ENCODE measurements around the gene SH2D2A.

SH2D2A gene

DNA sequence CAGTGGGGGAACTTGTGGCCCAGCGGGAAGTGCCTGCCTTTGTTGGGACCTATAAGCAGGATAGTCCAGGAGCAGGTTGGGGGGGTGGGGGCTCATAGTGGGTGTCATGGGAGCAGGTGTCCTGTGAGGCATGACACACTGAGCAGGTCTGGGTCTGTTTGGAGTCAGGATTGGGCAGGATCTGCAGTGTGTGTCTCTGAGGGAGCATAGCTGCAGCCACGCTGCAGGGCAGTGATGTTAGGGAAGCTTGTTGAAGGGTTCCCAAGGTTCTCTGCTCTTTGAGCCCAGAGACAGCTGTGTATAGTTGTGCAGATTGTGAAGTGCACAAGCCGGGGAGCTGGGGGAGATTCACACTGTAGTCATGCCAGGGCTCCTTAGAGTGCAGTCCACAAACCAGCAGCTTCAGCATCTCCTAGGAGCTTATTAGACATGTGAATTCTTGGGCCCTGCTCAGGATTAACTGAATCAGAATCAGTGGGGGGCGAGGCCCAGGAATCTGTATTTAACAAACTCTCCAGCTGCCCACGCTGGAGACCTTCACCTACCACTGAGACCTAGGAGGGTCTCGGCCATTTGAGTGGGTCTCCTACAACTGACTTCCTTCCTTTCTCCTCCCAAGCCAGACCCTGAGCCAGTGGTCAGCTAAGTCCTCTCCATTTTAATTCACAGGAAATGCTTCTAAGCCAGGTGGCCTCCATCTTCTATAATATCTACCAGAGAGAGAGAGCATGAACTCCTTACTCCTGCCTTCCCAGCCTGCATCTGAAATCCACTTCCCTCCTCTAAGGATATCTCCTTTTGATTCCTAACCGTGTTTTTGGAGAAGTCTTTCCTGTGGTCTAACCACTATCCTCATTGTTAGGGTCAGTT lies 31.2 kb upstream of the SH2D2A start:
- DNase-seq = no peak

DNA sequence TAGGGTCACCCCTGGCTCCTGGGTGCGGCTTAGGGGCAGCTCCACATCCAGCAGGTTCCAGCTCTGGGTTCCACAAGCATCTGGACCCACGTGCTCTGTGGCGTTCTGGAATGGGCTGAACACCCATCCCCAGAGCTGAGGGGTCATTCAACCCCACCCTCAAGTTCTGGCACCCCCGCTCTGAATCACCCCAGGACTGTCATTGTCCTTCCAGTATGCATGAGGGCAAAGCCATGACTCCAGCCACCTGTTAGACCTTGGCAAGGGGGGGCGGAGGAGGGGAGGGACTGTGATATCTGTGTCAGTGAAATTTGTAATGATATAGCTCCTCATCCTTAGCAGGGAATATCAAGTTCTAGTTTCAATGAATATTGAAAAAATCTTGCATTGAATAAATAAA lies 30.0 kb upstream of the SH2D2A start:
- no peak for DNase-seq

DNA sequence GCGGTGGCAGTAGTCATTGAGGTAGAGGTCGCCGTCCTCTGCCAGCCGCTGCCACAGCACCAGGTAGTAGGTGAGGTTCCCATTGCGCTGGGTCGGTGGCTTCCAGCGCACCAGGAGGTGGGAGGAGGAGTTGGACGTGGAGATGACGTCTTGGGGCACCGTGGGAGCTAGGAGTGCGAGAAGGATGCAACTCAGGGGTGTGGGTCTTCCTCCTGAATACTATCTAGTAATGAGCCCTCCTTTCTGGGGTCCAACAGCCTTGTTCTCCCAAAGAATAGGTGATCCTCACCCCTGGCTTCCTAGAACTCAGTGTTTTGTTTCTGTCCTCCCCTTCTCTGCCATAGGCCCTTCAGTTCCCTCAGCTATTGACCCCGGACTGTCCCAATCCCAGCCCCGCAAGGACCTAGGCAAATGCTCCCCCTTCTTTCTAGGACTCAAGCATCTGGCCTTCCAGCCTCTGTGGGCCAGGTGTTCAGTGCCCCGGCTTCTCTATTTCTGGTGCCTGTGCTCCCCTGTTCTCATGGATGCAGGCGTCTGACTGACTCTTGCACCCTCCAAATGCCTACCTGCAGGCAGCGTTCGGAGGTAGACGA lies 29.4 kb upstream of the SH2D2A start:
- no peak for DNase-seq

DNA sequence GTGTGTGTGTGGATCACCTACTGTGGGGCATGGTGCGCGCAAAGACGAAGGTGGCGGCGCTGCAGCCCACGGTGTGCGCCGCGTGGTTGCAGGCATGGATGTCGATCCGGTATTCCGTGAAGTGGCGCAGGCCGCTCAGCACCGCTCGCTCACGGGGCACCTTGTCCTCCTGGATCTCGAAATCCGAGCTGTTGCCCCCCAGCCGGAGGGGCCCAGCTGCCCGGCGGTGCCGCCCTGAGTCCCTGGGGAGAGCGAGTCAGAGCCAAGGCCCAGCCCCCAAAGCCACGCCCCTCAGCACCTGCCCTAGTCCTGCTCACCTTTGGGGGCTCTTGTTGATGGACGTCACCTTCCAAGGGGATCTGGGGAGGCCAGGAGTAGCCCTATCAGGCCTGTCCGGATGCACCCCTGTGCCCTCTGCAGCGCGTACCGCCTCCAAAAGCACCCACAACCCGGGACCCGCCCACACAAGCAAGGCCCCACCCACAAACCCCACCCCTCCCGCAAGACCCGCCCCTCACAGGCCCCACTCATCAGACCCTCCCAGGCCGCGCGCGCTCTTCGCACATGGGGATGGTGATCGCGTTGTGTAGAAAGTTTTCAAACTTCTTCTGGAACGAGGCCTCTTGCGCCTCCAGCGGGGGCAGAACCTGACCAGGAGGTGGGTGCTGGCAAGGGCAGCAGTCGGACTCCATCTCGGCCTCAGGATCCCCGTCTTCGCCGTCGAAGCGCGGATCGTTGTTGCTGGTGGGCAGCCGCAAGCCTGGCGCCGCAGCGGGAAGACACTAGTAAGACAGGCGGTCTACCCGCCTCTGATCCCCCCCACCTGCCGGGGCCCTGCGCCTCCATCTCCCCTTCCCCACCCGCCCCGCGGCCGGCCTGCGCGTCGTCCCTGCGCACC lies 28.7 kb upstream of the SH2D2A start:
- DNase-seq = no peak

DNA sequence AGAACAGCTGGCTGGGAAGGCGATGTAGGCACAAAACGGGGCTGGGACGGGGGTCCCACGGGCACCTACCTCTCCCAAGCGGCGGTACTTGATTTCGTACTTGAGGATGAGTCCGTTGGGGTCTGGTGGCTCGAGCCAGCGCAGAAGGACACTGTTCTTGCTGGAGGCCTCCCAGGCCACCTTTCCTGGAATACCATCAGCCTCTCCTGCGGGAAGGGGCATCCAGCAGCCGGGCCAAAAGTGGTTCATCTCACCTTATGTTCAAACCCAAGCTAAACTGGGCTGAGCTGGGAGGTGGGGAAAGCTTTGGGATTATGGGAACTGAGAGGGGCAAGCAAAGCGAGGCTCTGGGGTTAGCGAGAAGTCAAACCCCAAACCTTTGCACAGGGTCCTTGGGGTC lies 28.0 kb upstream of the SH2D2A start:
- no peak for DNase-seq

DNA sequence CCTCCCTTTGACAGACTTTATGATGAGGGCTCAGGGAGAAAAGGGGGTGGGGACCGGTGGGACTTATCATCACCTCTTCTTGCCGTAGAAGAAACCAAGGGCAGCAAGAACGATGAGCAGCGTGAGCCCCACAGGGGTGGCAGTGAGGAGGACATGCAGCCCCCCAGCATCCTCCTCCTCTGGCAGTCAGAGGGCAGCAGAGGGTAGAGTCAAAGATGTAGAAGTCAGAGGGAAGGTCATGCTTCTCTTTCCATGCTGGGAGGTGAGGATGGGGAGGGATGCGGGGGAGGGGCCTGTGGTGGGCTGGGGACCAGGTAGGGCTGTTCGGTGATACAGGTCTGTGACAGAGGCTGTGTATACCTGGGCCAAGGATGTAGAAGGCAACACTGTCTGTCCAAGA lies 27.5 kb upstream of the SH2D2A start:
- no peak for DNase-seq

DNA sequence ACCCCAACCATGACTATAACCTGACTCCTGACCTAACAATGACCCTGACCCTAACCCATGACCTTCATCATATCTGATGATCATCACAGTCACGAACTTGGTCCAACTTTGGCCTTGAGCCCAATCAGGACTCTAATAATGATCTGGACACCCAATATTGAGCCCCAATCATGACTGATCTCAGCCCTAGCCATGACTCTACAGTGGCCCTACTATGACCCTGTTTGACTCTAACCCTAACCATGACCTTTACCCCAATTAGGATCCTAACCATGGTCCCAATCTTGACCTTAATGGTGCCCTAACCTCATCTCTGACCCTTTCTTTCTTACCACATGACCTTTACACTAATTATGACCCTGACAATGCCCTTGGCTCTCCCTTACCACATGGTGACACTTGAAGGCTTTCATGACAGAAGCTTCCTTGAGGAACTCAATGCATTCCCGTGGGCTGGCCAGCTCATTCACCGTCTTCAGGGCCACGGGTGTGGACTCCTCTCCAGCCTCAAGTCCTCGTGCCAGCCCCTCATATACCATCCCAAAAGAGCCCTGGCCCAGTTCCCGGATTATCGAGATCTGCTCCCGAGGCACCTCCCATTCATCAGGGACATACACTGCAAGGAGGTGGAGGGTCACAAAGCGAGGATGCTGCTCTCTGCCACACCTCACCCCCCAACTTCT lies 26.1 kb upstream of the SH2D2A start:
- no peak for DNase-seq

DNA sequence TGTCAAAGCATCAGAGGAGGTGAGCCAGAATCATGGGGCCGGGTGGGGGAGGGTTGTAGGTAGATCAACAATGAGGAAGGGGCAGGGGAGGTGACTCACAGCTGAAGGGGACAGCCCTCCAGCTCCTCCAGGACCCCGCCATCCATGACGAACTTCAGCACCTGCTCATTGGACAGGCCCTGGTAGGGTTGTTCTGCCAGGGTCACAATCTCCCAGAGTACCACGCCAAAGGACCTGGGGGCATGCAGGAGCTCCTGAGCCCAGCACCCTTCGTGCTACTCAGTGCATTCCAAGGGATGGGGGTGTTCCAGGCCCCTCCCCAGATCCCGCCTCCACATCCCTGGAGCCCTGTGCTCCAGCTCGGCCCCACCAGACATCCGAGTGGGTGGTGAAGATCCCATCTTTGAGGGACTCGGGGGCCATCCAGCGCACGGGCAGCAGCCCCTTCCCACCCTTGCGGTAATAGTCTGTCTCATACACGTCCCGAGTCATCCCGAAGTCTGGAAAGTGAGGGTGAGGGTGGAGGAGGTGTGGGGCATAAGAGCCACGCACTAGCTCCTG lies 24.7 kb upstream of the SH2D2A start:
- DNase-seq = no peak

DNA sequence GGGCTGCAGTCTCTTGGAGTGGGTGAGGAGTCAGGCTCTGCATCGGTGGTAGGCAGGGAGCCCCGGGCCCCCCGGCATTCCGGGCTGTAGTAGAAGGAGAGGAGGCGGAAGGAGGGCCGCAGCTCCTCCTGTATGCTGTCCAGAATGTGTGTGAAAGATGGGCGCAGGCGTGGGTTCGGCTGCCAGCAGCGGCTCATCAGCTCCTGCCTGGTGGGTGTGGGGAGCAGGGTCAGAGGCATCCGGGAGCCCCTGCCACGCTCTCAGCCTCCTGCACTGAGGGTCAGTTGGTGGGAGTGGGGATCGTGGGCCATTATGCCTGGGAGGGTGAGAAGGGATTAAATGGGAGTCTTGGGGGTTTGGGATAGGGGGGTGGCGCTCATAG lies 24.2 kb upstream of the SH2D2A start:
- DNase-seq = no peak

DNA sequence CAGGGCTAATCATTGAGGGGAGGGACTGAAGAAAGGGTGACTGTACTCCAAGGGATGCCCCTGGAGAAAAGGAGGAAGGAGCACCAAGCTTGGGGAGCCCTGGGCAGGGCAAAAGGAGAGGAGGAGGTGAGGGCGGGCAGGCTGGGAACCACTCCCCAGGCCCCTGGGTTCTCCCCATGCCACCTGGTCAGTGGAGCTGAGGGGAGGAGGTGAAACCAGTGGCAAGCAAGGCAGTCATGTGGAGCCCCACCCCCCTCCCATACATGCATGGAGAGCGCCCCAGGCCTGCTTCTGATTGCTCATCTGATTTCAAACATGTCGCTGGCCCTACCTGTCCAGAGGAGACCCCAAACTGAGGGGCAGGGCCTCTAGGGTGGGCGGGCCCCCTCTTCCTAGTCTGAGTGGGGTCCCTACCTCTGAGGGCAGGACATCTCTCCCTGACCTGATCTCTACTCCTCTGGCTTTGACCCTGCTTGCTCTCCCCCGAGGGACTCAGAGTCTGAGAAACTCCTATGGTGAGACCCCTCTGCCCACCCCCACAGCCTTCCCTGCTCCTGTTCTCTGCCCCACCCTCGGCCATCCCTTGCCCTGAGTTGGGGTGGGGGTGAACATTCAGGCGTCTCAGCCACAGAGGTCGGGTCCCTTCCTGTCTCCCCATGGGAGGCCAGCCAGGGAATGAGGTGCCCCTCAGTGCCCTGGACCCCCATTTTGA lies 23.7 kb upstream of the SH2D2A start:
- DNase-seq = no peak

DNA sequence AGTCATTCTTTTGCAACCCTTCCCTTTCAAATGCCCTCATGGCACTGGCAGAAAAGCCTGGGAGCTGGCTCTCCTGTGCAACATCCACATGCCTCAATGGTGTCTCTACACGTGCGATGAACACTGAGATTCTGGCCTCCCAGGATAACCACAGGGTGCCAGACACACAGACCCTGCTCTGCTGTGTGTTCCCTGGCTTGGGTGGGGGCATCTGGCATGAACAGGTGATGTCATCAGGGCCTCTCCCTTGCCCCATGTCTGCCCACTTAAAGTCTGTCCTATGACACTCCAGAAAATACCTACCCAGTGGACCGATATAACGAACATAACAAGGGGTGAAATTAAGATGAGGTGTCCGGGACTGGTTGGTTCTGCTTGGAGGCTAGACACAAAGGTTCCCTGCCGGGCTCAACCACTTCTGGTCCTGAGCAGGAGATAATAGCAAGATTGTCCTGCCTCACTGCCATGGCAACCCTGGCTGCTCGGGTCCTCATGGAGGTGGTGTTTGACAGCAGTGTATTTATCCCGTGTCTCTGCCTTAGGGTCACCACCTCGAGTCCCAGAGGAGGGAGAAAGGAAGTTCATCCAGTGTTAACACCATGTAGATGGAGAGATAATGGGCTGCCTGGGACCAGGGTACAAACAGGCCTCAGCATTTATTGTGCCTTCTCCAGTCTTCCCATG lies 22.9 kb upstream of the SH2D2A start:
- no peak for DNase-seq

DNA sequence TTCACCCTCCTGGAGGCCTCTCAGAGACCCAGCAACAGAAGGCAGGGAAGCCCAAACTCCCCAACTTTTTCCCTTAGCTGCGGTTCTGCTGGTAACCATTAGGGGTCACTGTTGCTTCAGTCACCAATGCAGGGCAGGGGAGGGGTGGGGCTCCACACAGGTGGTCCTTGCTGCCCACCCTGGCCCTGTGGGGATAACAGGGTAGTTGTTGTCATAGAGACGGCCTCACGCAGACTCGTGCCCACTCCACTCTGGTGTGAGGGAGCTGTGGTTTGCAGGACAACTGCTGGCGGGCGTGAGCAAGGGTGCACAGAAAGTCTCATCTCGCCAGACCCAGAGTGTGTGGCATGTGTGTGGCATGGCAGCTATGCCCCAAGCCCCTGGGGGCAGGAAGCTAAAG lies 22.3 kb upstream of the SH2D2A start:
- DNase-seq = peak in 1 of 2 donors; percentile 65

DNA sequence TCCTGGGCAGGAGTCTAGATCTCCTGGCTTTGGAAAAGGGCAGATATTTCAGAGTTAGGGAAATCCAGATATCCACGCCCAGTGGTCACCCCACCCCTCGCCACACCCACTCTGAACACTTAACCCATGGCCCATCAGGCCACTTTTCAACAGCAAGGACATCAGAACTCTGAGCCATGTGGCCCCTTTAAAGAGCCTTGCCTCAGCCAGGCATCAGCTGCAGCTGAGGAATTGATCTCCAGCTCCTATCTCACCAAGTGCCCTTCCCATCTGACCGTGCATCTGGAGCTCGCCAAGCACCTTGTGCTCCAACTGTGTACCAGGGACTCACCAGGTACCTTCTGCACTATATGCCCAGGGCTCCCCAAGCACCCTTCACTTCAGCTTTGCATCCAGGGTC lies 20.2 kb upstream of the SH2D2A start:
- no peak for DNase-seq

DNA sequence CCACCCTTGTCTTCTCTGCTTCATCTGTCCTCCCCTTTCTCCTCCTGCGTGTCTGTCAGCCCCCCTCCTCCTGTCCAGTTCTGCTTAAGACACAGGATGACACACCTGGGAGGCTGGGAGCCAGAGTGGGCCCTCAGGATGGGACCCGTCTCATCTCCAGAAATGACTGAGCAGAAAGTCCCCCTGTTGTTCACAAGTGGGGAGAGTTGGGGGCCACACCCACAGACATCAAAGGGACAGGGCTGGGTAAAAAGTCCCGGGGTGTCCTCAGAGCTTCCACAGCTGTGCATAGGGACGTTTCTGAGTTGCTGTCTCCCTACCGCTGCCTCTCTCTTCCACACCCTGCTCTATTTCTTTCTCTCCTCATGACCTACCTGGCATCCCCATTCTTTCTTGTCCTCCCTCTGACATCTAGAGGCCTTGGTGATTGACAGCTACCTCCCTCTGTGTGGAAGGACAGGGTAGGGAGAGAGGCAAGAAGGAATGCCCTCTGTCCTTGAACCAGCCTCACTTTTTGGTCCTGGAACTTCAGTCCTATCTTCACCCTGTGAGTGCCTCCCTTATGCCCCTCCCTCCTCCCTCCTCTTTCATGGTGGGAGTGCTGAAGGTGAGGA lies 19.5 kb upstream of the SH2D2A start:
- DNase-seq = no peak

DNA sequence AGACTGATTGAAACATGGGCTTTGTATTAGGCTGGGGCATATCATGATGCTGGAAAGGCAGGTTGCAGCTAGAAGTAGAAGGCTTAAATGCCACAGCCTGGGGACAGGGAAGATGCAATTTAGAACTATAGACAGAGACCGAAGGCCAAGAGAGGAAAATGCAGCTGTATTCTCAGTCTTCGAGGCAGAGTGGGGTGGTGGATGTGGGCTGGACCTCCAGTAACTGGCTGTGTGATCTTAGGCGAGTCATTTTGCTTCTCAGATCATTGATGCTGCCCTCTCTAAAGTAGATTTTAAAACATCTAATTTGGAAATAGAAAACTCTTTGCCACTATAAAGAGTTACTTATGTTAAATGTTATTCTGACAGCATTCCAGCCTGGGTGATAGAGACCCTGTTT lies 17.7 kb upstream of the SH2D2A start:
- DNase-seq = no peak

DNA sequence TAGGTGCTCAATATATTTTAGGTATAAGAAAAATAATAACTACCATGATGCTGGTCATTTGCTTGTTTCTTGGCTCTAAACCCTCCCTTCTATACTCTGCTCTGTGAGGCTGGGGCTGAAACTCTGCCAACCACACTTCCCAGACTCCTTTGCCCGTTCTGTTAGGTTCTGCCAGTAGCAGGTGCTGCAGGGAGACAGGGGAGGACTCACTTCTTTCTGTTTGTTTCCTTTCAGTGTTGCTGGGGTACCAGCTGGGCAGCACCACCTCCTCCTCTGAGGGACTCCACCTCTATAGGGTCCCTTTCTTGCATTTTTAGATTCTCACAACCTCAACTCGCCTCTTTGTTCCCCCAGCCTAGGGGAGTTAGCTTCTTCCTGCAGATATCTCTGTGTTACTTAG lies 17.0 kb upstream of the SH2D2A start:
- DNase-seq = no peak

DNA sequence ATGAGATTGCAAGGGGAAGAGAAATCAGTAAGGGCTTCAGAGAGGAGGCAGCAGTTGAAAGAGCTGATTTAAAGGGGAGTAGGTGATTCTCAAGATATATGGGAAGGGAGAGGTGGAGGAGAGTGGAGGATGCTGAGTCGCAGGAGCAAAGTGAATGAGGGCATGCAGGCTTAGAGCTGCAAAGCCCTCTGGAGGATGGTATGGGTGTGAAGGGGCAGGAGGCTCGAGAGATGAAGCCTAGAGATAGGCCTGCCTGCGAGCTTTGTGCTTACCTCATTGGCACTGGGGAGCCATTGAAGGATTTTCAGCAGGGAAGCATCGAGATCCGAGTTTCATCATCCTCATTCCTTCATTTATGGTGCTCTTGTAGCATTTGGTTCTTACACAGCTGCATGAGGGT lies 15.8 kb upstream of the SH2D2A start:
- DNase-seq = no peak

DNA sequence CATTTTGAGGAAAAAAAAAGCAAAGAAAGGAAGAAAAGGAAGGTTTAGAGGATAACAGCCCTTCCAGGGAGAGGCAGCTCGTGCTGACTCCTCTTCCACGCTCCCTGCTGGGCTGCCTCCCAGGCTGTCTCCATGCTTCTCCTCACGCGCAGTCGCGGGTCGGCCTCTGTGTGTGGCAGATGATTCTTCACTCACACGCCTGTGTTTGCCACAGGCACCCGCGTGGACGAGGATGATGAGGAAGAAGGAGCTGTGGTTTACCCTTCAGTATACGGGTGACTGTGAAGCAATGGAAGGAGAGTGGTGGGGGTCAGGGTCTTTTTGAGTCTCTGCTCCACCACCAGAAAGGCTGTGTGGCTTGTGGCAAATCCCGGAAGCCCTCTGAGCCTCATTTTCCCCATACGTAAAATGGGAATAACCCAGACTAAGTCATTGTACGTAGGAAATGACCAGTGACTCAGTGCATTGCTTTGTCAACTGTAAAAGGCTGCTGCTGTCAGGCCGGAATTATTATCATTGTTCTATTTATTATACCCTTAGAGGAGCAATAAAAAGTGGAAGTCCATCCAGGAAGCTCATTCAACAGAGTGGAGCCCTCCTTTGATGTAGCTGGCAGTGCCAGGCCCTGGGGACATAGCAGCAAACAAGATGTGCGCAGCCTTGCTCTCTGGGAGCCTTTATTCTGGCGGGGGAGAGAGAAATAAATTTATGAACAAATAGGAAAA lies 11.9 kb upstream of the SH2D2A start:
- DNase-seq = no peak

DNA sequence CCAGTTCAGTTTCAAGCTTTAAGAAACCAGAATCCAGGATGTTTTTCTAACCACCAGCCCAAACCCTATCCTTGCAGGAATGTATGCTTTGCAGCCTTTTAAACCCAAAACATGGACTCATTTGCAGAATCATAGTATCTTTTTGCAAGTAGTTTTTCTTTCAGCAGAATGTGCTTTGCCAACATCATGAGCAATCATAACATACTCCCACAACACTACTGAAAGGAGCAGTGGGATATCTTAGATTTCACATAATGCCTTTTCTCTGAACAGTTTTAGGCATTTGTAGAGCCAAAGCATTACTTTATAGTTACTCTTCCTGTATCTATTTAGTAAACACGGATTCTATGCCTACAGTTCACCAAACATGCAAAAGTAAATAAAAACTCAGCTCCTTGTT lies 10.0 kb upstream of the SH2D2A start:
- no peak for DNase-seq

DNA sequence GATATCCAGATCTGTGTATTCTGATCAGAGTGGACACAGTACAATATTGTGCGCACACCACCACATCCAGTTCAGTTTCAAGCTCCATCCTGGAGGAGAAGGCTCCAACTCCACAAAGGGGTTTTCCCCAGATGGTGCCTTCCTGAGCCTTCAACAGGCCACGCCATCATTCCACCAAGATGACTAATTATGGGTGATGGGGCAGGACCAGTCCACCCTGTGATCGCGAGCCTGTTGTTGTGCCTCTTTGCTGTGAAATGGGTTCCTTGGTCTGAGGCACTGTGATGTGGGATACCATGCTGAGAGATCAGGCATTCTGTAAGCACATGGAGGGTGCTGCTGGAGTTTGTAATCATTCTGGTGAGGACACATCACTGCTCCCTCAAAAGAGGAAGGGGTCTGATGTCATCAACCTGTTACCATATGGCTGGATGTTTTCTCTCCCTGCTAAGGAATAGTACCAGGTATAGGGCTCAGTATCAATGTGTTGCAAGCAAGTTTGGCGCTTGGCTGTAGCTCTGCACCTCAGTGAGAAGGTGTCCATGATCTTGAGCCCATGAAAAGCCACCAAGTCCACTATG lies 6.7 kb upstream of the SH2D2A start:
- no peak for DNase-seq

All from inflammatory macrophage treated with lipopolysaccharide for 1 hour (primary cell).